GM12873 (cell line): ENCODE measurements around the gene RAB26.

Experiments used
- CTCF ChIP-seq: IDR thresholded peaks from 2 replicates; pipeline ENCODE4 v1.5.1; 2012; ENCODE audit warnings: low read depth, mild to moderate bottlenecking, moderate library complexity, low read length, control low read depth; ENCODE audit not compliant: insufficient read depth; ENCODE audit errors: missing control alignments

Gene RAB26

GRCh38 chr16:2150418-2151187 is 2.2 kb downstream of the RAB26 start:
- TF ChIP-seq CTCF: no peak

- TF ChIP-seq CTCF: no peak
Measured at GRCh38 chr16:2151188-2152091, 3.0 kb downstream of the RAB26 start.

GRCh38 chr16:2152695-2153506 is 4.5 kb downstream of the RAB26 start:
- TF ChIP-seq CTCF: no peak

- TF ChIP-seq CTCF: no peak
Measured at GRCh38 chr16:2154533-2155090, 6.2 kb downstream of the RAB26 start.

GRCh38 chr16:2155091-2155950 is 6.9 kb downstream of the RAB26 start, which contains the start of gene TRAF7:
TSS of gene TRAF7 (plus strand) at chr16:2155782. CDS start at chr16:2163921, 8,139 bp downstream.
- TF ChIP-seq CTCF: no peak
